ENCODE data around the gene FADS3.

DNA sequence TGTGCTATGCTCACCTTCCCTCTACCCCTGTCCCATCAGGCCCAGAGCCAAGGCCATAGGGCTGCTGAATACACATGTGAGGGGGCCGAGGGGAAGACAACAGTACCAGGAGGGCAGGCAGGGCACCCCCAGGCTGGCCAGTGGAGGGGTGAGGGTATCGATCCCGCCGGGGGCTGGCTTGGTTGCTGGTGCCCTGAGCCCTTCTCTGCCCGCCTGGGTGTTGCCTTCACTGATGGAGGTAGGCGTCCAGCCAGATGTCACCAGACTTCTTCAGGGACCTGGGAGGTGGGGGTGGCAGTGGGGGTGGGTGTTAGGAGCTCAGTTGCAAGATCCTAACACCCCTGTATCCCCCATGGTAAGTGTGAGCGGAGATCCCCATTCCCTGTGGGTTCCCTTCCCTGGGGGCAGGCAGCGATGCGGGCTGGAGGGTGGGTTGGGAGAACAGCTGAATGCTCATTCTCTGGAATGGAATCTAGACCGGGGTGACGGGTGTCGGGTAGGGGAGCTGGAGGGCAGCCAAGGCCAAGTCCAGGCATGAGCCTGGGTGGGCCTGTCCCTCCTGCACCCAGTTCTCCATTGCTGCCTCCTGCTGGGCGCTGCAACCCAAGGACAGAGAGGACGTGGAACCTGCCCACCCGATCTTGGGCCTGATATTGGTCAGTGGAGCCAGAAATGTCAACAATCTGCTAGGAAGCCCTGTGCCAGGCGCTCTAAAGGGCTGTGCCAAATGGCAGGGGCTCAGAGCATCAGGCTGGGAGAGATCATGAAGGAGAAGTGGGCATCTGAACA, 17.6 kb downstream of the FADS3 start:
- TF ChIP-seq, protein P1, sequence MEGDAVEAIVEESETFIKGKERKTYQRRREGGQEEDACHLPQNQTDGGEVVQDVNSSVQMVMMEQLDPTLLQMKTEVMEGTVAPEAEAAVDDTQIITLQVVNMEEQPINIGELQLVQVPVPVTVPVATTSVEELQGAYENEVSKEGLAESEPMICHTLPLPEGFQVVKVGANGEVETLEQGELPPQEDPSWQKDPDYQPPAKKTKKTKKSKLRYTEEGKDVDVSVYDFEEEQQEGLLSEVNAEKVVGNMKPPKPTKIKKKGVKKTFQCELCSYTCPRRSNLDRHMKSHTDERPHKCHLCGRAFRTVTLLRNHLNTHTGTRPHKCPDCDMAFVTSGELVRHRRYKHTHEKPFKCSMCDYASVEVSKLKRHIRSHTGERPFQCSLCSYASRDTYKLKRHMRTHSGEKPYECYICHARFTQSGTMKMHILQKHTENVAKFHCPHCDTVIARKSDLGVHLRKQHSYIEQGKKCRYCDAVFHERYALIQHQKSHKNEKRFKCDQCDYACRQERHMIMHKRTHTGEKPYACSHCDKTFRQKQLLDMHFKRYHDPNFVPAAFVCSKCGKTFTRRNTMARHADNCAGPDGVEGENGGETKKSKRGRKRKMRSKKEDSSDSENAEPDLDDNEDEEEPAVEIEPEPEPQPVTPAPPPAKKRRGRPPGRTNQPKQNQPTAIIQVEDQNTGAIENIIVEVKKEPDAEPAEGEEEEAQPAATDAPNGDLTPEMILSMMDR (conservative IDR thresholded peaks at IDR 0.05), result no peak
- no peak for TF ChIP-seq ZFX (IDR thresholded peaks at IDR 0.05)

Measured in C4-2B (cell line).